RKO (cell line): ENCODE results near the gene ADAM22.

Source experiments
- DNase-seq: peaks from one replicate; pipeline ENCODE4 v3.0.0-alpha.2; 2016; ENCODE audit warnings: low spot score

Gene ADAM22

DNA sequence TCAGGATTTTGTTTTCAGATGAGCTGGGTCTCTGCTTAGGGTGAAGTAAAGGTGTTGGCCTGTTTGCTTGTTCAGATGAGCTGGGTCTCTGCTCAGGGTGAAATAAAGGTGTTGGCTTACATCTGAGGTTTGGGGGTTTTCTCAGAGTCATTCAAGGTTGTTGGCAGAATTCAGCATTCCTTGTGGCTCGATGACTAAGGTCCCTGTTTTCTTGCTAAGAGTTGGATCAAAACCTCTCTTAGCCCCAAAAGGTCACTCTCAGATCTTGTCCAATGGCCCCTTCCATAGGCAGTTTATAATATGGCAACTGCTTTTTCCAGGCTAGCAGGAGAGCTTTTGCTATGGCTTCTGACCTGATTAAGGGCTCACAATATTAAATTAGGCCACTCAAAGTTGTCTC, 106.6 kb downstream of the ADAM22 start:
- DNase-seq = peak; percentile 11

DNA sequence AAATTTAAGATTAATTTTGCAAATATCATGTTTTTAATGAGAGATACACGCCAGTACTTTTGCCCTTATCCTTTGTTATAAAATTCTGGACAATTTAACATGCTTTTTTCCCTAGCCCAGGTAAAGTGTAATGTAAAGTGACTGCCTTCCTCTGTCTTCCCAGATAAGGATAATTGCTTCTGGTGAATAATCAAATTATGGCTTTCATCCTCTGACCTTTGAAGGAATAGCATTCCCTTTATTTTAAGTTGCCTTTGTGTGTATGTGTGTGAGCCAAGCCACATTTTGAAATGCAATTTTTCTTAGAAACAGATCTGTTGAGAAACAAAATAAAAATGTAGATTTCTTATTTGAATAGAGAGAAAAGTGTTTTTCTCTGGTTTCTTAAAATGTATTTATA, 107.5 kb downstream of the ADAM22 start:
- no peak for DNase-seq

DNA sequence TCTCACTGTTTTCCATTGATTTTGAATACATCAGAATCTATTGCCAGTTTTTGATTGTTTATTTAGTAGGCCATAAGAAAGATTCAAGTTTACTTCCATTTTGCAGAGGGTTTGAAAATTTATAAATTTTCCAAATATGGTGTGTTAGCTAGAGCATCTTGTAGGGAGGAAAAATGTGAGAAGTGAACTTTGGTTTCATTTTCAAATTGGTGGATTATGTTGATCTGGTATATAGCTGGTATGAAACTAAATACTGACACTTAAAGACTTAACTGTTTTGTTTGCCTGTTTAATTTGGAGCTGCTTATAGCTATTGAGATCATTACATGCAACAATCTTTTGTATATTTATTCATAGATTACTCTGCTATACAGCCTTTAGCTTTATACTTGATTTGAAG, 108.1 kb downstream of the ADAM22 start:
- DNase-seq = no peak

DNA sequence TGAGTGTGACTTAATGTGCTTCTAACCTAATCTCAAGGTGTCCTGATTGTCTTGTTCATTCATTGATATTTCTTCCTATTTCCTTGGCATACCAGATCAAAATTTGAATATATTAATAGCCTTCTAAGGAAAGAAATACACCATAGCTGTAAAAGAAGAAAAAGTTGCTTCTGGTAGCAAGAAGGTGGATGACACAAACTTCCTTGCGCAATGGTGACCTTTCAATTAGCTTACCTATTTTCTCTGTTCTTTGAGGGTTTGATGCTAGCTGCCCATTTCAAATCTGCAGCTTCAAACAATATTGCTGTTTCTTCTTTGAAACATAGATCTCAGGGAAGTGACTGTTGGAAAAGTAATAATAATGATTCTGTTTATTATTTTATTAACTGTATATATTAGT, 108.8 kb downstream of the ADAM22 start:
- no peak for DNase-seq

DNA sequence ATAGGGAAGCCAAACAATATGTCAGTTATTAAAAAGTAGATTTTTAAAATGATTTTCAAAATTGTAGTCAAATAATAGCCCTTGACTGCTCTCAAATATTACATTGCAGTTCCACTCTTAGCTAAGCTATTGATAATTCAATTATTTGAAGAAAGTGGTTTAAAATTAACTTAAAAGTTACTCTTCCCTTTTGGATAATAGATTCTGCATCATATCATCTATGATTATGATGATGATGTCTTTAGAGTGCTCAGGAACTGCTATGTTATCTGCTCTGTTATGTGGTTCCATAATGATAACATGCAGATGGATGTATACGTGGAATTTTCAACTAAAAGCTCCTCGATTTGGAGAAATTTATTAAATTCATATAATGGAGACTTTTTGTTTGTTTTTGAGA, 110.0 kb downstream of the ADAM22 start:
- DNase-seq = no peak

DNA sequence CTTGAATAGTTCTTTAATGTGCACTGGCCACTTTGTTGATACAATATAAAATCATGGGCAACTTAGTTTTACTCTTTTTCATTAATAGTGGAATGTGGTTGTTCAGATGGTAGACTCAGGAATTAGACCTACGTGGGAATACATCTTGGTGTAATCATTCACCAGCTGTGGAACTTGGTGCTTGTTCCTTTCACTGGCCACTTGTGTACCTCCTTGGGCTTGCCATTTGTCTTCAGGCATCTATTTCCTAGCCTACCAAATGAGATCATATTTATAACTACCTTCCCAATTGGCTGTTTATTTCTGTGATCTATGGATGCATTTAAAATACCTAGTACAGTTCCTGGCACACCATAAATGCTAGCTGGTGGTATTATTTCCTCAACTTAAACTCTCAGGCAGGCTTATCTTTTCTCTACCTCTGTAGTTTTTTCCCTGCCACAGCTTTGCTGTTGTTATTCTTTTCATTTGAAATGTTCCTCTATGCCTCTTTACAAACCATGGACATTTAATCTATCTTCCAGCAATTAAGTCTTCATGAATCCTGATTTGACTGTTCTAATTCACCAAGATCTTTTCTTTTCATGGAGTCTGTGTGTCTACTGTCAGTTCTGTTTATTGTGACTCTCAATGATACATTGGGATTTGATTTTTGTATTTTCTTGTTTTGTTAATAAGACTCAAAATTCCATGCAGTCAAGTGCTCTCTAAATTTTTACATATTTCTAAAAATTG, 113.0 kb downstream of the ADAM22 start:
- no peak for DNase-seq

DNA sequence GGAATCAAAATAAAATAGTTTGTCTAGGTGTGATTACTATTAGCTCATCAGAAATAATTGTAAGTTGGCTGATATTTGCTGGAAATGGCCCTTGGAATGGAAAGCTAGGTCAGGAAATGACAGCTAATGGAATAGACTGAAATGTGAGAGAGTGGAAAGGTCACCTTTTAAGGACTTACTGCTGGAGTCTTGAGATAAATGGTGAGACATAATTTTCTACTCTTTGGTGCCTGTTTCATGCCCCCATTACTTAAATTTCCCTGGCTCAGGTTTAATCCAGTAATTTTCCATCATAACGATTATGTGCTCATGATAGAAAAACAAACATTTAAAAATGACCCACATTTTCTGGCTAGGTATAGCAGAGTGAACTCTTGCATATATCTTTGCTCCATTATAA, 123.6 kb downstream of the ADAM22 start:
- DNase-seq = no peak

DNA sequence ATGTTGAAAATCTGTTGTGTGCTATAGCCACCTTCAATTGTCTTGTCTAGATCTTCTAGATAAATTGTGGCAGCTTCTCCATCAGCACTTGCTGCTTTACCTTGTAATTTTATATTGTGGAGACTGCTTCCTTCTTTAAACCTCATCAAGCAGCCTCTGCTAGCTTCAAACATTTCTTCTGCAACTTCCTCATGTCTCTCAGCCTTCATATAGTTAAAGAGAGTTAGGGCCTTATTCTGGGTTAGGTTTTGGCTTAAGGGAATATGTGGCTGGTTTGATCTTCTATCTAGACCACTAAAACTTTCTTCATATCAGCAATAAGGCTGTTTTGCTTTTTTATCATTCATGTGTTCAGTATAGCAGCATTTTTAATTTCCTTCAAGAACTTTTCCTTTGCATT, 128.2 kb downstream of the ADAM22 start:
- DNase-seq = no peak

DNA sequence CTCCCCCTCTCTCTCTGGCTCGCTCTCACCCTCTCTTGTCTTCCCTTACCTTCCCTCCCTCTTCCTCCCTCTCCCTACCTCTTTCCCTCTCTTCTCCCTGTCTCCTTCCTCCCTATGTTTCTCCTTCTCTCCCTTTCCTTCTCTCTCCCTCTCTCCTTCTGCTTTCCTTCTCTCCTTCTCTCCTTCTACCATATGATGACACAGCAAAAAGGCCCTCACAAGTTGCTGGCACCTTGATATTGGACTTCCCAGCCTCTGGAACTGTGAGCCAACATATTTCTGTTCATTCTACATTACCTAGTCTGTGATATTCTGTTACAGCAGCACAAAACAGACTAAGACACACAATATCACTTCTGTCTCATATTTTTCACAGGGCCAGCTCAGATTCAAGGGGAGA, 135.0 kb downstream of the ADAM22 start:
- DNase-seq = no peak

DNA sequence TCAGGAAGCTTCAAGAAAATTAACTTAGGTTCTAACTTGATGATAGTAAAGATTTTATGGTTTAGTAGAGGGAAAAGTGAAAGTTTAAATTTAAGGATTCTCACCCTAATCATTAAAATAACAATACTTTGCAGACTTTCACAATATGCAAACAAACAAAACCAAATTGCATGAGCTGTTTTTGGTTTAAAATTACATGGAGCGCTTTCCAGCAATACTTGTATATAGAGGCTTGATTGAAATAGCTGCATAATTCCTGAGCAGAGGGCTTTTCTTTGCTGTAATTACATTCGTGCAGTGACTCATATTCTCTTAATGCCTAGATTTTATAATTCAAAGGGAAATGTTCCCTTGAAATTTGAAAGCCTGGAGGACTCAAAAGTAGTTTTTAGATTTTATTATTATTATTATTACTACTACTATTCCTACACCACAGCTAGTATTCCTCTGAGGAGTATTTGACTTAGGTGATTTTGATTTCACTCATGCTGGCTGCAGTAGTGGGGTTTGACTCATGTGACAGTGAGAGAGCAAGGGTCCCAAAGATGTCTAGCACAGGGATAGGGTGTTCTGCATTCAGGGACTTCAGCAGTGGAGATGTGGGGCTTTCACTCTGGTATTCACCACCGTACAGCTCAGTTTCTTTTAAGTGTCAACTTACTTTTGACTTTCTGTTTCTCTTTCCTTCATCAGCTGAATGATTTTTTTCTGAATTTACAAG, 138.1 kb downstream of the ADAM22 start:
- DNase-seq = no peak

DNA sequence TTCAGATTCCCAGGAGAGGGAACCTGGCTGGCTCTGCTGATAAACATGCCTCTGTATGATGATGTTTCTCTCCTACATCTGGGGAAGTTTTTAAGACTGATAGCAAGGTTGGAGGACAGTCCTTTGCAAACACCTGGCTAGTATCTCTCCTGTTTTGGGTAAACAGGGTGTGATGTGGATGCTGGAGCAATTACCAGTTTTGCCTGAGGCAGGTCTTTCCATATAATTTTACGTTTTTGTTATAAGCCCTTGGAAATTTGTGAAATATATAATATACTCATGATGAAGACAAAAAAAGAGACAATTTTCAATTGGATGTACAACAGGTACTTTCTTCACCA, 138.6 kb downstream of the ADAM22 start:
- DNase-seq = no peak

DNA sequence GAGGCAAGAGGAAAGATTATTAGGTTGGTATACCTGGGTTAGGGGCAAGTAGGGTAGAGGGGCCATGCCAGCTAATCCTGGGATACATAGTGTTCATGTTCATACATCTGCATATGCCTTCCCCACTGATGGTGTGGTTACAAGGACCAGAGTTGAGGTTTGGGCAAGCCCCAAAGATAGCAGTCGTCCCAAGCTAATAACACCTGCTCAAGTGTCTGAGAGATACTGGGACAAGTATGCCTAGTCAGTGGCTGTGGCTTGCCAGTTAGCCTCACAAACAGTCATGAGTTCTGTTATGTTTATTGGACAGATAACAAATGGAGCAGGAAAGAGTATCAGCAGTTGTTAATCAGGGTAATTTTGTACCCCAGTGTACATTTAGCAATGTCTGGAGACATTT, 139.6 kb downstream of the ADAM22 start:
- no peak for DNase-seq

DNA sequence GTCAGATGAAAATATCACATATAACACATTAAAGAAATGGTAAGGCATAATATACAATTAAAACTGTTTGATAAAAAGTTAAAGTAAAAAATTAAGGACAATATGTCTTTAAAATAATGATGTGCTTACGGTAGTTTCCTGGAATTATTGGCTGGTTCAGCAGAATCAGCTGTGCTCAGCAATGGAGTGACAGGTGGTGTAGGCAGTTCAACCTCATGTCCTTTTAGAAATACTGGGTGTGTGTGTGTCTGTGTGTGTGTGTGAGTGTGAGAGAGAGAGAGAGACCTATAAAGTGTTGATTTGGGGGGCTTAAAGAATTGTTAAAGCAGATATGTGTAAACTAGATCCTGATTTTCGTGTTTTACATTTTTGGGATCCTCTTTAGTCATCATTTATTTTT, 141.2 kb downstream of the ADAM22 start:
- DNase-seq = no peak

DNA sequence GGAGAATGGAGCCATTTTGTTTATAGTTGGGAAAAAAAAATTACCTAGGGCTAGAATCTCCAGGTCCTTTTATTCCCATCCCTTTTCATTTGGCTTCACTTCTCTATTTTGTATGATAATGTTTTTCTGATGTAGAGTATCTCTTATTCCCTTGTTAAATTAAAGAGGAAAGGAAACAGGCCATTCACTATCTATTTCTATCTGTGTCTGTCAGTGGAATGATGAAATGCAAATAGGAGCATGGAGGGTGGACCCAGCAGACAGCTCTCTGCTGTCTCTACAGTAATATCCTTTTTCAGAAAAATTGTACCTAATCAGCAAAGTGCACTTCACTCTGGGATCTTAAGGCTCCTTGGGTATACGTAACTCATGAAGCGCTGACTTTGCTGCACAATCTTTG, 149.8 kb downstream of the ADAM22 start:
- no peak for DNase-seq

DNA sequence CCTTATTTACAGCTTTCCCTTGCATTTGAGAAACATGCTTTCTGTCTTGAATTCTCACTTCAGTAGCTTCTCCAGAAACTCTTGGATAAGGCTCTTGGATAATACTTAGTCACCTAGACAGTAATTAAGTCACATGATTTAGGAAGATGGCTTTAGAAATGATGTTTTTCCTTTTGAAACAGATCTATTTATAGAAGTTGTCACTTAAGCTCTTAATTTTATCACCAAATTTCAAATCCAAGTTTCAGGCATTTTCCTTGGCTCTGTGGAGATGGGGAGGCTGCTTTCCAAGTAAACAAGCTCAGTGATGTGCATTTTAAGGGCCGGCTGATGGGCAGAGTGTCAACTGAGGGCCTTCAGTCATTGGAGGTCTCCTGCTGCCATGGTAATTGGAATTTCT, 155.5 kb downstream of the ADAM22 start:
- no peak for DNase-seq

DNA sequence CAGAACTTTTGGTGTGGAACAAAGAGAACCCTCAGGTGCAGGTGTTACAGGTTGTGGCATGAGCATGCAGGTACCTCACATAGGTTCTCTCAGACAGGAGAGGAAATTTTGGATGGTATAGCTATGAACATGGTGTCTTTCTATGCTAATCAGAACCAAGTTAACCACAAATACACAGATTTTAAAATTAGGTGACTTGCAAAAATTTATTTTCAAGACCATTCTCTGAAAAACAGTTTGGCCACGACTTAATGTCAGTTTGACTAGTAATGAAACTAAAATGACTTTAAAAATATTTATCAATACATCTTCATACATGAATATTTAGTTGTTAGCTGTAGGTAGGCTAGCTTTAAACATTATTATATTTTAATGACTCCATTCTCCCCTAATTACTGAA, 156.2 kb downstream of the ADAM22 start:
- no peak for DNase-seq

DNA sequence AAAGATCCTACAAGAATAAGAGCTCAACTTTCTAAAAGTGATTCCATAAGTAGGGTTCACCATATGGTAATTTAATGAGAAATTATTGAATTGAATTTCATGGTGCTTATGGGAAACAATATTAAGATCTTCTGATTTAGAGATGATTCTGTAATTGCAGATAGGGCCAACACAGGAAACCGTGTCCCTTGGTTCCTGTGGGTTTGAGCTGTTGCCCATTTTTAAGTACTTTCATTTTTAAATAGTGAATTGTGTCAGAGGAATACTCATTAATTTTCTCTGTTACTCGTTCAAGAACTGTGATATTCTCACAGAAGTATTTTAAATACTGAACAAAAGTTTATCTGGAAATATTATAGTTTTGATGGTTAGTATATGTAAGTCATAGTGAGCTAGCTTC, 156.6 kb downstream of the ADAM22 start:
- no peak for DNase-seq

DNA sequence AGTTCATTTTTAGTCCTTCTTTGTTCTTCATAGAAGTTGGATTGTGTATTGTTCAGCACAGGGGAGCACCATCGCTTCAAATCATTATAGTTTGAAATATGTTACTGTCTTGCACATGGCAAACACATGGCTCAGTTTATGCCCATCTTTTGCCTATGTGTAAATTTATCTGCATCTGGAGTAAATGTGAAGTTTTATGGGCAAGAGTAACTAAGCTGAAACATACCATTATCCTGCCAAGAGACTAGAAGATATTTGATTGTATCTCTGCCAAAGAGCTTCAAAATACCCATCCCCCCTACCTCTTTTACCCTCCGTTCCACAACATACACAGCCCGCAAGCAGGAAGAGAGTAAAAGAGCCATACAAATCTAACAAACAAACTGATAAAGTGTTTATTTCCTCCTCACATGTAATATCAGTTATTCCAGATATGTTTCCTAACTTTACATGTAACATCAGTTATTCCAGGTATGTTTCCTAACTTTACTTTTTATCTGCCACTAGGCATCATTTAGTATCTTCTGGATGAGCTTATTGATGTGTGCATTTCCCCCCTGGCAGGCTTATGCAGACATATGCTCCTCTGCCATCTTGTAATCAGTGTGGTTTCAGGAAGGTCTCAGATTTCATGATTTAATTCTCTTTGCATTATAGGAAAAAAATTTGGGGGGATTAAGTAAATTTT, 158.1 kb downstream of the ADAM22 start:
- no peak for DNase-seq

DNA sequence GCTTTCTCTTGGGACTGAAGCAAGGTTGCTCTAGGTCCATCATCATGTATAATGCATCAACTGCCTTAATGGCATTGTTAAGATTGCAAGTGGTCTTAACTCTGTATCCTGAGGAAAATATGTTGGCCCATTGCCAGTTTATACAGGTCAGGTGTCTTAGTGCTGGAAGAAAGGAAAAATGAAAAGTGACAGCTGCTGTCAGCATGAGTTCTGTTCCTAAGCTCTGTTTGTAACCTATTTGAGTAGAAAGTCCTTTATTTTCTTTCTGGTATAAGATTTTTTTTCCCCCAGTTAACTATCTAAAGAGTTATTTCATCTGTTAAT, 158.6 kb downstream of the ADAM22 start:
- DNase-seq = no peak

DNA sequence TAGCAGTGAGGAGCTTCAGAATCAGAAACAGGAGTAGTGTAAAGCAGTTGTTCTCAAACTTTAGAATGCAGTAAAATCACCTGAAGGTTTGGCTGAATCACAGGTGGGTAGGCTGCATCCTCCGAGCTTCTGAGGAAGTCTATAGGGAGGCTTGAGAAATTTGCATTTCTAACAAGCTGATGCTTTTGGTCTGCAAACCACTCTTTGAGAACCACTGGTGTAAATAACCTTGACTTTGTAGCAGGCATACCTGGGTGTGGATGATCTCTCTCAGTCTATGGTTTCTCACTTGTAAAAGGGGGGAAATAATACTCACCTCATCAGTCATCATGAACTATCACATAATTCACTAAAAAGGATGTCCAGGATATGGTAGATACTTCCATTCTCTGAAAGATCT, 167.7 kb downstream of the ADAM22 start:
- no peak for DNase-seq

DNA sequence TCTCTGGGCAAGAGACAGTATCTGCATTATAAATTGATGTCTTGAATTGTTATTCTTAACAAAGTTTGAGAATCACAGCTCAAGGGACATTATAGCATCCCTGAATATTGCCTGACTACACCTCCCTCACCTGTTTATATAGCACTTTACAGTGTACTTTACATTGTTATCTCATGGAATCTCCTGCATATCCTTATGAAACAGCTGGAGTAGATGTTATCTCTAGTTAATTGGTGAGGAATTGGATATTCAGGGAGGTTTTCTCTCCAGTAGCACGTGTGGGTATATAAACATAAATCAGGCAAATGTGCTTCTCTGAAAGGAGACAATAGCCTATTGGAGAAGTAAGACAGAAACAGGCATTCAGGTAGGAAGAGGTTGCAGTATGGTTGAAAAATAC, 168.6 kb downstream of the ADAM22 start:
- DNase-seq = no peak

DNA sequence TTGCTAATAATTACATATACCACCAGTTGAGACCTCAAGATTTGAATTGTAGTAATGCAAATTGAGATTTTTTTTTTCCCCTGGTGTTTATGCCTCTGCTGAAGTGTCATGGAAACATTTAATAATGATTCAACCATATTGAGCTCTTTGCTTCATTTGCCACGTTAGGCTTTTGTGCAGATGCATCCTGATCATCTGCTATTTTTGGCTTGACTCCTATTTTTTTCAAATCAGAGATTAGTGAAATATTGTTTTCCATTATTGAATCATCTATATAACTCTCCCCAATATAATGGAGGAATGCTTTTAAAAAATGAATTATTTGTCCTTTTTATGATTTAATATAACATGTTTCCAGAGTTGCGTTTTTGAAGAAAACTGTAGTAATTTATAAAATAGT, 170.7 kb downstream of the ADAM22 start:
- DNase-seq = no peak

DNA sequence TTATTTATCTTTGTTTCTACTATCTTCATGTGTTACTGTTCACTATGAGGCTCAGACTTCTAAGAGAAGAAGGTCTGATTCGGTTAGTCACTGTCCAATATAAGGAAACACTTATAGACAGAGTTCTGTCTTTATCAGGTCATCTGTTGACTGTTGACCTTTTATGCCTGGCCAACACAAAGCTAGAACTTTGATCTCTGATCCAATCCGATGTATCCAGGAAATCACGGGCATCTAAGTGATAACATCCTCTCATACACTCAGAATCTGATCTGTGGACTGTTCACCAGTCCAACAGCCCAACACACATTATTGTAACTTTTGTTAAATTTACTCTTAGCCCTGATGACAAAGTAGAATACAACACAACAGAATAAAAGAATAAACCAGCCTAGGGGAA, 171.2 kb downstream of the ADAM22 start:
- no peak for DNase-seq

DNA sequence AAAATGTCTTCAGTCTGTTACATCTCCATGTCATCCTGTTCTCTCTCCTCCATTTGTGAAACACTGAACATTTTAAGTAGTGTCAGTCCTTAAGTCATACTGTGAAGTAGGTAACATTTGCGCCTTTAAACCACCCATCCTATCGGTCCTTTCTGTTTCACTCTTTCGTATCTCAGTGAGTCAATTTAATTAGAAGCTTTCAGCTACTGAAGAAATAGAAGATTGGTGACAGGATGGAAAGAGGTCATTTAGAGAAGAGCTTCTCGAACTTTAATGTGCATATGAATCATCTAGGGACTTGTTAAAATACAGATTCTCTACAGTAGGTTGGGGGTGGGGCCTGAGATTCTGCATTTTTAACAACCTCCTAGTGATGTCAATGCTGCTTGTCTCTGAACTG, 172.4 kb downstream of the ADAM22 start:
- DNase-seq = no peak
